Measurements from ENCODE around the gene CCDC136. TPM values are rescaled to one million over a fixed set of nuclear protein-coding genes. Genes with fewer than 3 reads are reported as not detected.
A peak's percentile ranks its signal among the peaks of the same experiment; 100 is the strongest.

The CCDC136 gene
- total RNA-seq, 1 donor from 2014 or later, result 0.99 TPM

DNA sequence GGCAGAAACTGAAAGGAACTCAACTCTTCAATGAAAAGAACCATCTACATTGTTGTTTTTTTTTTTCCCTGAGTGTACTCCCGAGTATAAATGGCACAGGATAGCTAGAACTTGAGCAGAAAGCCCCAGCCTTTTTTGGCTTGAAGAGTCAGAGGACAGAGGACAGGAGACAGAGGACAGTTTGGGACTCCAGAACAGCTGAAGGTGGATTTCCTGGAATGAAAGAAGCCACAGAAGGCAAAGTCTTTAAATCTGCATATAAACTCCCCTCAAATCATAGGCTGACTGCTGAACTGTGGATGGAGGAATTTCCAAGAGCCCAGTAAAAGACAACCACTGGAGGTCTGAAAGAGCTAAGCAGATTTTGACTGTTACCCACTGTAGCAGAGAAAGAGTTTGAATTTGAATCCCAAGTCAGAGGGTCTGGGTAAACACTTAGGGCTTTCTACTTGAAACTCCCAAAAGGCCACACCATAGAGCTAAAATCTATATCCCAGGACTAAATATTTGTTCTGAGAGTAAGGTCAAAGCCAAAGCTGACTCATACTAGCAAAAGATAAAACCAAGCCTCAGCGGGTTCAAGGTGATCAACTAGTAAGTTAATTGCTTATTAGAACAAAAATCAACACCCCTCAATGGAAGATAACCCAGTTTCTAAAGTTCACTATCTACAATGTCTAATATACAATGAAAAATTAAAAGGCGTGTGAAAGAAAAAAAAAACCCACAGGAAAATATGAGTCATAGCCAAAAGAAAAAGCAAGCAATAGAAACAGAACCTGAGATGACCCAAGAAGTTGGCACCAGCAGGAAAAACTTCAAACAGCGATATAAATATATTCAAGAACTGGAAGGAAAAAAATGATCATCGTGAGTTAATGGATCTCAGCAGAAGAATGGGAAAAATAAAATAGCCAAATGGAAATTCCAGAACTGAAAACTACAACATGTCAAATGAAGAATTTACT, 14.3 kb upstream of the CCDC136 start:
- DNase-seq (ENCODE audit: low read depth in 2 of 2), result peak in 1 of 2 donors; percentile 35

- DNase-seq (ENCODE audit: low read depth in 2 of 2), result no peak
These were observed 12.8 kb upstream of the CCDC136 start for GRCh38 chr7:128778946-128779345.

DNA sequence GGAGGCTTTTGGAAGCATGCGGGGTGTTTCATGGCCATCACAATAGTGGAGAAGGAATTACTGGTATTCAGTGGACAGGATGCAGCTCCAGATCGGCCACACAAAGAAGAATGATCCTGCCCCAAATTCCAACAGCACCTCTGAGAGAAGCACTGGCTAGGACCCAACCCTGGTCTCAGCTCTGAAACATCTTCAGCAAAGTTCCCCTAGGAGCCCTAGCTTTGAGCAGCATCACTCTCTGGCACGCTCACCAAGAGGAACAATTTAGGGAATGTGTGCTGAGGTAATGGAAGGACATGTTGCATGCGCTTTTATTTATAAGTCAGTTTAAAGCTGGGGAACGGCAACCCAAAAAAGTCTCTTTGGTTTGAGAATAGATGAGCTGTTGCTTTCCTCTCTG, 10.6 kb upstream of the CCDC136 start:
- DNase-seq (ENCODE audit: low read depth in 2 of 2), result no peak

DNA sequence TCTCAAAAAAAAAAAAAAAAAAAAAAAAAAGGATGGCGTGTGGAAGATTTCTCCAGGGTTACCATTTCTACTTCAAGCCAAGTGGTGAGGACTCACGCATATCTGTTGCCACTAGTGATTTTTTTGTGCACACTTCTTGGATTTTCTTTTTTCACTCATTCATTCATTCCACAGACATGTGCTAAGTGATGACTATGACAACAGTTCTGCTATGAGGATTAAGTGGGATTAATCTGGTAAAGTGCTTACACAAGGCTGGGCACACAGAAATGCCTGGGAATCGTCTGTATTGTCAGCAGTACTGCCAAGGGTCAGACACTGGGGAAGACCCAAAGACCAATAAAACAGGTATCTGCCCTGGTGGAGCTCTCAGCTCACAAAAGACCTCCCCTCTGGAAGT, 9.9 kb upstream of the CCDC136 start:
- DNase-seq (ENCODE audit: low read depth in 2 of 2), result no peak

GRCh38 chr7:128783143-128783861, 8.5 kb upstream of the CCDC136 start:
- DNase-seq (ENCODE audit: low read depth in 2 of 2), result peak; percentile 26 to 30

DNA sequence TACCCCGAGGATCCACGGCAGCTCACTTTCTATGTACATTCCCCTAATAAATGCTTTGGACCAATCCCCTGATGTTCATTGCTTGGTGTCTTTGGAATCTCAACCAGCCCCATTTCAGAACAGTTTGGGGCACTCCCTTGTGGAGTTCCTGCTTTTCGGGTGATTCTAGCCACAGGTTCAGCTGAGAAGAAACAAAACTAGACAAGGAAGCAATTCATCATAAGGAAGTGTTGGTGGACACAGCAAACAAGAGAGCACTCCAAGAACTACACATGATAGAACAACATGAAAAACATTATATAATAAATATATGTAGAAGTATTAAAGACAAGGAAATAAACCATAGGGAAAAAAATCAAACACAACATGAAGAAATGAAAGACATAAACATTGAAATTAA, 6.0 kb upstream of the CCDC136 start:
- DNase-seq (ENCODE audit: low read depth in 2 of 2), result no peak

DNA sequence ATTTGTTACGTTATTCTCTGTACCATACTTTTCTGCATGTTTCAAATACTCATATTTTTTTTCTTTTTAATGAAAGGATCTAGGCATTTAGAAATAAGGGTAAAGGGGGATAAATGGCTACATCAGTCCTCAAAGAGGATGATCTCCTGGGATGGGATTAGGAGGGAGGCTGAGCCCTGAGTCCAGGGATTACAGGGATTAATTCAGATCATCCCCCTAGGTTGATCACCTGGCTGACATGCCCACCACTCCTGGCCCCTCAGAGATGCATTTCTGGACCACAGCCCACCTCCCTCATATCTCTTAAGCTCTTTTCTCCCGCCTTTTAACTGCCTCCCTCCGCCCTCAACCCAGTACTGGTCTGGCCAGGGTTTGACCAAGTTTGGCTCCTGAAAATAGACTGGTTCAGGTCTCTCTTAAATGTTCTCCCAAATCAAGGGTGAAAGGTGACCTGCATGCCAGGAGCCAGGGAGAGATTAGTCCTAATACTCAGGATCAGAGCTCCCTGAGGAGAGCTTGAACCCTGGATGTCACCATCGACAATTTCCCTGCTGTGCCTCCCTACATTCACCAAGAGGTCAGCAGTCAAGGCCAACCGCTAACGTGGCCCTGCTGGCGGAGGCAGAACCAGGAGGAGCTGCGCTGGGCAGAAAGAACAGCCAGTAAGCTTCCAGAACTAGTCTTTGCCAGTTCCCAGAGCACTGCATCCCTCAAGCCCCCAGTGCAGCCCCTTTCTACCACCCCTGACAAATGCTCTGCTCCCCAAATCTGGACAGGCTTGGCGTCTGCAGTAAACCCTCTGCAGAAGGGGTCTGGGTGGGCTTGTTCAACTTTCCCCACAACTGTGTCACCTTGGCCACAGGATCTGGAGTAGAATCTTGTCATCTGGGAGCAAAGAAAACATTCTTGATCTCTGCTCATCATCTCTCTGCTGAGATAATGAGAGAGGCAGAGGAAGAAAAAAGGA, 3.0 kb upstream of the CCDC136 start:
- DNase-seq (ENCODE audit: low read depth in 2 of 2), result no peak

GRCh38 chr7:128790315-128791041, 1.3 kb upstream of the CCDC136 start:
- DNase-seq (ENCODE audit: low read depth in 2 of 2), result no peak

- DNase-seq (ENCODE audit: low read depth in 2 of 2), result no peak
These were observed 182 bp downstream of the CCDC136 start for GRCh38 chr7:128791972-128792327.

DNA sequence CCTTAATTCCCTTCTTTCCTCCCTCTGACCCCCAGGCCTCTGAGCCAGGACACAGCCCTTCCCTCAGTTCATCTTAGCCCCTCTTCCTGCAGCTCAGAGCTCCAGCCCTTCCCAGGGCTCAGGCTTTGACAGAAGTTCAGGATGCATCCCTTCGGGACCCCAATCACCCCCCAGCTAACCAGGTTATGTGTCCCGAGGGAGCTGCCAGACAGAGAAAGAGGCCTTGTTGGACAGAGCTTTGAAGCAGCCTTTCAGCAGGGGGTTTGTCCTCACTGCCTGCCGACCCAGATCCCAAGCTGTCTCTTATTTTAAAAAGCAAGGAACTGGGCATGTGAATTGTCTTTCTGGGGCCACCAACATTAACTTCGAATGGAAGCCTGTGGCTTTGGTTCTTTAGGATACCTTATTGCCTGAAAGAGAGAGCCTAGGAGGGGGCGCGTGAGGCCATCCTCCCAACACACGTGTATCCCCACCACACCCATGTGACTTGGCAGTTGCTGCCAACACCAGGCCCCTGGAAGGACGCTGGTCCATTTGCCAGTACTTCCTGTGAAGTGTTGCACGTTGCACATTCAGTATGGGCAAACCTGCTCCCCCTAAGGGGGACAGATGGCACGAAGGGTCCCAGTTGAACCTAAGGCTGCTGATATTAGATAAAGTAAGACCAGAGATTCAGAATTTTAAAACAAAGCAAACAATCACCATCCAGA, 858 bp downstream of the CCDC136 start:
- DNase-seq (ENCODE audit: low read depth in 2 of 2), result peak in 1 of 2 donors; percentile 13

DNA sequence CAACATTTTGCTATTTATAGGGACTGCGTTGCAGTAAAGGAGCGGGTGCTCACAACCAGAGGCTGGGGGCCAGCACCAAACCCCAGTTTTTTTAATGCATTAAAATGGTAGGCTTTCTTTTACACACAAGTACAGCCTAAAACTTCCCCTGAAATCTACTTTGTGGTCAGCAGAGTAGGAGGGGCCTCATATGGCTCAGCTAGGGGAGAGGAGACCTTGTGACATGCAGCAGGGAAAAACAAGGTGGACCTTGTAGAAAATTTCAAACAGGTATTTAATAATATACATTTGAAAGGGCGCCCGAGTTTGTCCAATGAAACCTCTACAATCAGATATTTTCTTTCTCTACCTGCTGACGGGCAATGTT, 1.4 kb downstream of the CCDC136 start:
- no peak for DNase-seq (ENCODE audit: low read depth in 2 of 2)

DNA sequence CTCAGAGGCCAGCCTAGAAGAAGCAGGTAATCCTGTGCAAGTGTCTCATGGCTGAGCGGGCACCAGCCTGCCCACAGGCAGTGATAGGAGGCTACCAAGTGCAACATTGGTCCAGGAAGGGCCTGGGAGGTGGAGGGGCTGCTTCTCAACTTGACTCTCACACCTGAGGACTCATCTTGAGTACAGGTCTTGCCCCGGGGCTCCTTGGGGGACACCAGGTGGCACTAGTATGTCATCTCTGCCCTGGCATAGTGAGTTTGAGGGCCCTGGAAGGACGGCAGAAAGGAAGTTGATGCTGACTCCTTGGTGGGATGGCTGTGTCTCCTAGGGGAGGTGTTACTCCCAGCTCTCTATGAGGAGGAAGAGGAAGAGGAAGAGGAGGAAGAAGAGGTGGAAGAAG, 2.3 kb downstream of the CCDC136 start:
- DNase-seq (ENCODE audit: low read depth in 2 of 2), result no peak

GRCh38 chr7:128794436-128794835, 2.7 kb downstream of the CCDC136 start:
- no peak for DNase-seq (ENCODE audit: low read depth in 2 of 2)

- no peak for DNase-seq (ENCODE audit: low read depth in 2 of 2)
These were observed 3.4 kb downstream of the CCDC136 start for GRCh38 chr7:128795129-128795528.

DNA sequence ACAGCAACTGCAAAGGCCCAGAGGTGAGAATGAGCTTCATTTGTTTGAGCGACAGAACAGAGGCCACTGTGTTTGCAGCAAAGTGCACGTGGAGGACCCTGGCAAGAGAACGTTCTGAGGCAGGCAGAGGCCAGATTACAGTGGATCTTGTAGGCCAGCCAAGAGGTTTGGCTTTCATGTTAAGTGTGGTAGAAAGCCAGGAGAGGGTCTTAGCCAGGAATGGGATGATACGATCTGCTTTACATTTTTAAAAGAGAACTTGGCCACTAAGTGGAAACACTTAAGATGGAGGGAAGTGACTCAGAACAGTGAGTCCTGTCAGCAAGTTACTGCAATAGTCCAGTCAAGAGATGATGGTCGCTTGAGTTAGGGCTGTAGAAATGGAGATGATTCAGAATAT, 4.6 kb downstream of the CCDC136 start:
- DNase-seq (ENCODE audit: low read depth in 2 of 2), result peak in 1 of 2 donors; percentile 49

- no peak for DNase-seq (ENCODE audit: low read depth in 2 of 2)
These were observed 7.7 kb downstream of the CCDC136 start for GRCh38 chr7:128799451-128799850.

- DNase-seq (ENCODE audit: low read depth in 2 of 2), result no peak
These were observed 8.8 kb downstream of the CCDC136 start for GRCh38 chr7:128800567-128800966.

DNA sequence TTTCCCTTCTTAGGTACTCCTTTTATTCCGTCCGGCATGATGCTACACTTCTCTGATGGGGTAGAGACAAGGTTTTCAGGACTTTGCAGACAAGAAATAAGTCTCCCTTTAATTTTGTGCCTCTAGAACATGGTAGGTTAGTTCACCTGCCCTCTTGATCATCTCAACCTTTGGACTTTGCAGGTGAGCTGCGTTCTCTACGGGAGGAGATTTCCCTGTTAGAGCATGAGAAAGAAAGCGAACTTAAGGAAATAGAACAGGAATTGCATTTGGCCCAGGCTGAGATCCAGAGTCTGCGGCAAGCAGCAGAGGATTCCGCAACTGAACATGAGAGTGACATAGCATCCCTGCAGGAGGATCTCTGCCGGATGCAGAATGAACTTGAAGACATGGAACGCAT, 9.2 kb downstream of the CCDC136 start:
- DNase-seq (ENCODE audit: low read depth in 2 of 2), result no peak

GRCh38 chr7:128801667-128802418, 10.1 kb downstream of the CCDC136 start:
- no peak for DNase-seq (ENCODE audit: low read depth in 2 of 2)

- DNase-seq (ENCODE audit: low read depth in 2 of 2), result no peak
These were observed 12.7 kb downstream of the CCDC136 start for GRCh38 chr7:128804484-128804883.
